Measurements from ENCODE around the gene PER2.

DNA sequence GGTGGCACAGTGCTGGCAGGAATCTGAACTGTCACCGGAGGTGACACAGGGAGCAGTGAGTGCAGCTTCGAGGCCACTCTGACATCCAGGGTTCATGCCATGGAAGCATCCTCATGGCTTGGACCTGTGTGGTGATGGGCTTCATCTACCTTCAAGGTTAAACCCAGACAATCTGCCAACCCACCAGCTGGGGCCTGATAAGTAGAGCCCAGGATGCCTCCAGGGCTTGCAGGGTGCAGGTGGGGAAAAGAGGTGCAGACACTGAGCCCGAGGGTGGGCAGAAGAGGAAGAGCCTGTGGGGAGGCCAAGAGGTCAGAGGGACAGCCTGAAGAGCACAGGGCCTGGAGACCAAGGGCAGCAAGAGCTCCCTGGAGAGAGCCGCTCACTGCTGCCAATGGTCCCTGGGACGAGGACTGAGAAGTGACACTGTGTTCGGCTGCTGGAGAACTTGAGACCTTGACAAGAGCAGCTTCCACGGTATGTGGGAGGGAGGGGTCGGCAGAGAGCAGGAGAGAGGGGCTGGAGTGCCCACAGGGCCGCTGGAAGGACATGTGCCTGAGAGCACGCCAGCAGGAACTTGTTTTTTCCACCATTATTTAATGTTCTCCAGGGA lies 40.5 kb downstream of the PER2 start:
- TF ChIP-seq, protein P1, sequence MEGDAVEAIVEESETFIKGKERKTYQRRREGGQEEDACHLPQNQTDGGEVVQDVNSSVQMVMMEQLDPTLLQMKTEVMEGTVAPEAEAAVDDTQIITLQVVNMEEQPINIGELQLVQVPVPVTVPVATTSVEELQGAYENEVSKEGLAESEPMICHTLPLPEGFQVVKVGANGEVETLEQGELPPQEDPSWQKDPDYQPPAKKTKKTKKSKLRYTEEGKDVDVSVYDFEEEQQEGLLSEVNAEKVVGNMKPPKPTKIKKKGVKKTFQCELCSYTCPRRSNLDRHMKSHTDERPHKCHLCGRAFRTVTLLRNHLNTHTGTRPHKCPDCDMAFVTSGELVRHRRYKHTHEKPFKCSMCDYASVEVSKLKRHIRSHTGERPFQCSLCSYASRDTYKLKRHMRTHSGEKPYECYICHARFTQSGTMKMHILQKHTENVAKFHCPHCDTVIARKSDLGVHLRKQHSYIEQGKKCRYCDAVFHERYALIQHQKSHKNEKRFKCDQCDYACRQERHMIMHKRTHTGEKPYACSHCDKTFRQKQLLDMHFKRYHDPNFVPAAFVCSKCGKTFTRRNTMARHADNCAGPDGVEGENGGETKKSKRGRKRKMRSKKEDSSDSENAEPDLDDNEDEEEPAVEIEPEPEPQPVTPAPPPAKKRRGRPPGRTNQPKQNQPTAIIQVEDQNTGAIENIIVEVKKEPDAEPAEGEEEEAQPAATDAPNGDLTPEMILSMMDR (IDR thresholded peaks at IDR 0.05), result no peak
- no peak for TF ChIP-seq POLR2A (IDR thresholded peaks at IDR 0.05)
